Activated CD4-positive, alpha-beta T cell treated with anti-CD3 and anti-CD28 coated beads for 24 hours (primary cell): ENCODE results near the gene STK39.
"Not testable (repeated sequence)": the region's sequence is repeated elsewhere in the genome, so short reads cannot be mapped to it uniquely, and the experiment has no call there.

ENCODE experiments used
- DNase-seq, 2 donors: peaks; one replicate each; pipeline ENCODE4 v3.0.0-alpha.2; 2020; ENCODE audit warnings: low read depth in 2 of 2

STK39 gene

GRCh38 chr2:168050377-168050776 lies 197.0 kb downstream of the STK39 start:
- no peak for DNase-seq

GRCh38 chr2:168049609-168050008 lies 197.8 kb downstream of the STK39 start:
- DNase-seq = no peak

GRCh38 chr2:168047091-168047690 lies 200.2 kb downstream of the STK39 start:
- DNase-seq = no peak

GRCh38 chr2:168044579-168044978 lies 202.8 kb downstream of the STK39 start:
- DNase-seq = no peak

GRCh38 chr2:168044176-168044575 lies 203.2 kb downstream of the STK39 start:
- no peak for DNase-seq

- not testable (repeated sequence) for DNase-seq
Observed at GRCh38 chr2:168042127-168042824, 205.1 kb downstream of the STK39 start.

GRCh38 chr2:168039881-168040280 lies 207.5 kb downstream of the STK39 start:
- no peak for DNase-seq

- DNase-seq = no peak
Observed at GRCh38 chr2:168037778-168038177, 209.6 kb downstream of the STK39 start.

DNA sequence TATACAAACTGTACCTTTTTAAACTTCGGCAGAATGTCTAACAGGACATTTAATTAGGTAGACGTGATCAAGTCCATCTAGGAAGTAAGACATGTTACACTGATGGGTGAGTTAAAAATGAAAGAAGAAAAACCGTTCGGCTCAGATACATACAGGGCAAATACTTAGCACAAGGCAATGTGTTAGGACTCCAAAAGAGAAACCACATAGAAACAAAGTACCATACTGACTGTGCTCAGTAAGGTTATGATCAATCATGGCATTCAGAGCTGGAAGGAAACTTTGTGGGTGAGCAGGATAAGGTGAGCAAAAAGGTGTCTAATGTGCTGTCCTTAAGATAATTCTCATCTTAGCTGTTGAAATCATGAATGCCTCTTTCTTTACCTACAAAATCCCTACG lies 211.9 kb downstream of the STK39 start:
- no peak for DNase-seq

GRCh38 chr2:168034616-168035015 lies 212.8 kb downstream of the STK39 start:
- no peak for DNase-seq

- no peak for DNase-seq
Observed at GRCh38 chr2:168033966-168034365, 213.4 kb downstream of the STK39 start.

DNA sequence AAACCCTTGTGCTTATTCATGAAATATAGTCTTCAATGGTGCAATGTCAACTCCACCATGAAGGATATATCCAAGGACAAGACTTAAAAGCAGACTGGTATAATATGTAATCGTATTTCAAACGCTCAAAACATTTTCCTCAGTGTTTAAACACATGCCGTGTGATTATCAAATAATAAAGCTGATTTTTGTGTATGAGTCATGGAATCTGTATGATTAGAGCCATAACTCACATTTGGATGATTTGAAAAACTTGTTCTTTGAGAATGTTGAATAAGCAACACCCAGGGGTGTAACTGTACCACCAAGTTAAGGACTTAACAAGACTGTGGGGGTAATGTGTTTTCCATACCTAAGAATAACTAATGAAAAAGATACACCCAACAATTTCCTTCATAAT lies 215.3 kb downstream of the STK39 start:
- no peak for DNase-seq

DNA sequence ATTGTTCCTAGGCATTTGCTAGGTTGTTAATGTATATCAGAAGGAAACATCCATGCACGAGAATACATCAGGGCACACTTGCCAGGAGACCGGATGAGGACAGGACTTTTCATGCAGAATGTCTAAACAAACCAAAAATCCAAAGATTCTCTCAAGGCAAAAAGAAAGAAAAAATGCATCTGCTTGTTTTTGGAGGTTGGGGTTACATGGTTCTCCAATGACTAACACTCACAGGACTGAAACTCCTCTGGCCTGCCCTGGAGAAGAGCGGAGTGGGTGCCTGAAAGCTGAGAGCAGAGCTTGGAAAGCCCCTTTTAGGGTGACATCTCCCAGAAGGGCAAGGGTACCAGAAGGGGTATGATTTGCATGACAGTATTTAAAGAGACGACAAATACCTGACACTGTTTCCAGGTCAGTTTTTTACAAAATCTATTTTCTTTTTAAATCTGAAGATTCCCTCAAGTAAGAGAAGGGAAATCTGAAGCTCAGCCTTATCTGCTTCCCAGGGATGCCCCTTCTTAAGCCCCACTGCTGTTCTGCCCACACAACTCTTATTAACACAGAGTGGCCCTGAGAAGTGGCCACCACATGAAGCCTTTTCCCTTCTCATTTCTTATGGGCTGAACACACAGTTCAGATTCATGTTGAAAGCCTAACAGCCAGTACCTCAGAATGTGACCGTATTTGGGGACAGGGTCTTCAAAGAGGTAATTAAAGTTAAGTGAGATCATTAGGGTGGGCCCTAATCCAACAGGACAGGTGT lies 216.4 kb downstream of the STK39 start:
- no peak for DNase-seq

DNA sequence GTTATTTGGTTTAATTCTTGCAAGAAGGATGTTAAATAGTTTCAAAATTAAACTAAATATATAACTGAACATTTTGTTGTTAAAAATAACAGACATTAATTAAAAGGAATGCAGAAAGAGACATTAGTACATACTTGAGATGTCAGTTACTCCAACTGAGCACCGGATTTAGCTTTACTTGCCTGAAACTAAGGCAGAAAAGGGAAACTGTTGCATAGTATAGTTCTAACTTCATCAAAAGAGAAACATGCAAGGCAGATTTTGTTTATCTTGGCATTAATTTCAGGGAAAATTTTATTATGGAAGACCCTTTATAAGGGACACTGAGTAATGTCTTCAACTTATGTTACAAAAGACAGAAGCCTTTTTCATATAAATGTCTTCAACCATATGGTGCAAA lies 218.3 kb downstream of the STK39 start:
- no peak for DNase-seq

DNA sequence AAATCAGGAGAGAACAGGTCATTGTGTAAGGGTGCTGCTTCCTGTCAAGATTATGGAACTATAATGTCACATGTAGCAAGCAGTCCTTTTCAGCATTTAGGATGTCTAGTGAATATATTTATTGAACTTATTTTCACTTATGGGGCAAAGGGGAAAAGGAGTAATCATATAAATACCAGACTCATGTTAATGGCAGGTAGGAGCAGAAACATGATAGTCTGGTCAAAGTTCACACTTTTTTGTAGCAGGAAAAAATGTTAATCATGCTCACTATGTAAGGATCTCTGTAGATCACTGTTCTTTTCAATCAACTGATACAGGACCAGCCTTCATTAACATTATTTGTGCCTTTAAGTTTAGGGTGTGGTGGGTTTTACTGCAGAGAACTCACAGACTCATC lies 219.0 kb downstream of the STK39 start:
- DNase-seq = no peak

GRCh38 chr2:168025487-168026202 lies 221.8 kb downstream of the STK39 start:
- DNase-seq = no peak

- DNase-seq = no peak
Observed at GRCh38 chr2:168024459-168024858, 222.9 kb downstream of the STK39 start.

DNA sequence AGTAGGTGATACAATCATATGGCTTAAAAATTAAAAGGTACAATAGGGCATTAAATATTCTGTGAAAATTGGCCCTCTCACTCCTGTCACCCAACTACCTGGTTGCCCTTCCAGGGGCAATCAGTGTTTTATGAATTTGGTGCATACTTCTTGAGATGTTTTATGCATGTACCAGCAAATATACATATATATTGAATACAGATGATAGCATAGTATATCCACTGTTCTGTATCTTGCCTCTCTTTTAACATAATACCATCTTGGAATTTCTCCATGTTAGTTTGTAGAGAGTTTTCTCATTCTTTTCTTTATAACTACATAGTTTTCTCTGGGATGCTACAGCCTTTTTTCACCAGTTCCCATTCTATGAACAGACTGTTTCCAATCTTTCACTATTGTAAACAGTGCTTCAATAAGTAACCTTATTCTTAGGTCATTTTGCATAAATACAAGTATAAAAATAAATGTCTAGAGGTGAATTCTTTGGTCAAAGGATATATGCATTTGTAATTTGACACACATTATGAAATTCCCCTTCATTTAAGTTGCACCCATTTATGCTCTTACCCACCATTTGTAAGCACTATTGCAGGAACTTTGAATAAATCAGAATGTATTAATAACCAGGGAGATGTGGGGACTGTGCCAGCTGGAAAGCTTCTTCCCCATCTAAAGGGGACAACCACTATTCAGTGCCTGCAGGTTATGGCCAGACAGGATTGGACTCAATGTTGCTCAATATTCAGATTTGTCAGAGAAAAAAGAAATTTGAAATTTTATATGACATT lies 225.4 kb downstream of the STK39 start:
- DNase-seq = no peak

GRCh38 chr2:168015274-168015953 lies 232.0 kb downstream of the STK39 start:
- DNase-seq = no peak

GRCh38 chr2:168009900-168010299 lies 237.5 kb downstream of the STK39 start:
- no peak for DNase-seq

DNA sequence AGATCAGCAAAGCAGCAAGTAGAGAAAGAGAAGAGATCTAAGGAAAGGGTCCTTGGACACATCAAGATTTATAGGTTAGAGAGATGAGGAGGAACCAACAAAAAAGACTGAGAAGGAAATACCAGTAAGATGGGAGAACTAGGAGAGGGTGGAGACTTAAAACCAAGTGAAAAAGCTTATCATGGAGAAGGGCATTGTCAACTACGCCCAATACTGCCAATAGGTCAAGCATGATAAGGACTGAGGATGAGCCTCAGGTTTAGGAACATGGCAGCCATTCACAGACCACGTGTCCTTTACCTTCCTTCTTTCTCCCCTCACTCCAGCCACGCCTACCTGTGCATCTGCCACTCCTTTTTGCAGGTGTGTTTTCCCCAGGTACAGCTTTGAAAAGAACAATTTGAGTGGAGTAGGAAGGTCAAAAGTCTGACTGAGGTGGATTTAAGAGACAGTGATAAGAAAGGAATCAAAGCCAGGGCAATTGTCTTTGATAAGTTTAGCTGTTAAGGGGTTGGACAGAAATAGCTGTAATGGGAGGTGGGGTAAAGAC lies 238.7 kb downstream of the STK39 start:
- DNase-seq = no peak
